Upper lobe of left lung (tissue), 6 donors: Measurements from ENCODE around the gene RBM39. TPM values are rescaled to one million over a fixed set of nuclear protein-coding genes. Genes with fewer than 3 reads are reported as not detected.
"Not testable (repeated sequence)": the region's sequence is repeated elsewhere in the genome, so short reads cannot be mapped to it uniquely, and the experiment has no call there.

ENCODE experiments used
- ATAC-seq, 2 donors: fragments of 200-7000 bp; cut with Tn5 transposase; one replicate each; pipeline ENCODE4 v1.9.1; 2022; ENCODE audit warnings: mild to moderate bottlenecking in 2 of 2, moderate library complexity in 2 of 2; ENCODE audit not compliant: low FRiP score in 2 of 2
- DNase-seq, 2 donors: peaks; one replicate each; pipeline ENCODE4 v3.0.0-alpha.2; 2019 to 2020
- H3K27ac ChIP-seq, 4 donors: fragments of 200-600 bp; sonication (generic); one replicate each; pipeline ENCODE4 v1.5.1; 2016 to 2019
- H3K27me3 ChIP-seq, 4 donors: fragments of 200-600 bp; sonication (generic); one replicate each; pipeline ENCODE4 v1.5.1; 2017 to 2019
- H3K36me3 ChIP-seq, 4 donors: fragments of 200-600 bp; sonication (generic); one replicate each; pipeline ENCODE4 v1.5.1; 2016 to 2019
- H3K4me1 ChIP-seq, 4 donors: fragments of 200-600 bp; sonication (generic); one replicate each; pipeline ENCODE4 v1.5.1; 2018 to 2019
- H3K4me3 ChIP-seq, 4 donors: fragments of 200-600 bp; sonication (generic); one replicate each; pipeline ENCODE4 v1.5.1; 2017 to 2019; ENCODE audit warnings: mild to moderate bottlenecking in 2 of 4, moderate library complexity in 1 of 4
- H3K9me3 ChIP-seq, 4 donors: fragments of 200-600 bp; sonication (generic); one replicate each; pipeline ENCODE4 v1.5.1; 2018 to 2019
- CTCF ChIP-seq, 6 experiments: fragments of 450-650 bp in 4 of 6; fragments of 200-600 bp in 2 of 6; sonication (generic) in 2 of 6; IDR thresholded peaks; one replicate each; pipeline ENCODE4 v1.5.1; 2016 to 2019; ENCODE audit warnings: antibody characterized with exemption in 6 of 6
- EP300 ChIP-seq, 4 donors: sonication (generic); formaldehyde crosslinking; IDR thresholded peaks; one replicate each; pipeline ENCODE4 v1.5.1; 2017; ENCODE audit warnings: antibody characterized with exemption in 4 of 4, control low read depth in 2 of 4
- POLR2A ChIP-seq, 4 donors: fragments of 450-650 bp; IDR thresholded peaks; one replicate each; pipeline ENCODE4 v1.5.1; 2016 to 2017; ENCODE audit warnings: antibody characterized with exemption in 4 of 4, mild to moderate bottlenecking in 2 of 4
- POLR2AphosphoS5 ChIP-seq, 2 donors: sonication (generic); formaldehyde crosslinking; IDR thresholded peaks; one replicate each; pipeline ENCODE4 v1.5.1; 2017; ENCODE audit warnings: antibody characterized with exemption in 2 of 2
- WGBS, 2 donors: methylation state at CpG; one replicate each; pipeline ENCODE4 v1.1.5; 2017 to 2018; 5-methylcytosine and 5-hydroxymethylcytosine counted together
- total RNA-seq, 6 donors: library from RNA; depleted of rRNA in 4 of 6; stranded (reverse); fragments of >200 nt in 4 of 6; gene quantifications; one replicate each; pipeline versions ENCODE4 v1.1.0 to v1.2.1, GENCODE V29; 2016 to 2021
- donor health status: DM: no; HTN: no; CAD: no; lungs with moderate emphysema.
- donor health status: DM: no; HTN: yes; CAD: no; lungs with severe emphysema.

RBM39 gene
- total RNA-seq, 6 donors from 2014 or later, result 220 to 925 (median 266) TPM

DNA sequence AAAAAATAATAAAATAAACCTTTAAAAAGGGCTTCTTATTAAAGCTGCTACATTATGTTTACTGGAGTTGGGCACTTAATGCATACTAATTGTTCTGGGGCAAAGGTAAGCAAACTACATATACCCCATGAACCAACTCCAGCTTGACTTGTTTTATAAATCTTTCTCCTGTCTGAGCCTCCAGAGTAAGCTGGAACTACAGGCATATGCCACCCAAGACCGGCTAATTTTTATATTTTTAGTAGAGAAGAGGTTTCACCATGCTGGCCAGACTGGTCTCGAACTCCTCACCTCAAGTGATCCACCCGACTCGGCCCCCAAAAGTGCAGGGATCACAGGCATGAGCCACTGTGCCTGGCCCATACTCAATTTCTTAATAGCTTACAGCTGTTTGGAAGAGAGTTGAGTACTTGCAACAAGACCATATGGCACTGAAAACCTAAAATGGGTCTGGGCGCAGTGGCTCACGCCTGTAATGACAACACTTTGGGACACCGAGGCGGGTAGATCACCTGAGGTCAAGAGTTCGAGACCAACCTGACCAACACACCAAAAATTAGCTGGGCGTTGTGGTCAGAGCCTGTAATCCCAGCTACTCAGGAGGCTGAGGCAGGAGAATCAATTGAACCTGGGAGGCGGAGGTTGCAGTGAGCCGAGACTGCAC lies 23.0 kb downstream of the RBM39 start:
- Histone ChIP-seq H3K27ac (no peak overlapping the region), H3K4me1 (peaks cover 0 to 41% (median 1%) of the 10 kb centered on the region in 4 donors), H3K9me3 (no peaks in the 10 kb centered on the region), H3K4me3 (no peak overlapping the region), H3K36me3 (peaks cover 71 to 100% (median 95%) of the 10 kb centered on the region in 4 donors), H3K27me3 (no peaks in the 10 kb centered on the region)
- DNase-seq (no peak), ATAC-seq (peak in 1 of 2 donors; percentile 6)
- TF ChIP-seq POLR2AphosphoS5 (IDR thresholded peaks at IDR 0.05), result no peak
- no peak for TF ChIP-seq CTCF (IDR thresholded peaks at IDR 0.05)
- no peak for TF ChIP-seq EP300 (IDR thresholded peaks at IDR 0.05)
- no peak for TF ChIP-seq POLR2A (IDR thresholded peaks at IDR 0.05)
- WGBS, 2 donors, result 87 to 90% methylated on average over 12 of the region's 12 CpGs

DNA sequence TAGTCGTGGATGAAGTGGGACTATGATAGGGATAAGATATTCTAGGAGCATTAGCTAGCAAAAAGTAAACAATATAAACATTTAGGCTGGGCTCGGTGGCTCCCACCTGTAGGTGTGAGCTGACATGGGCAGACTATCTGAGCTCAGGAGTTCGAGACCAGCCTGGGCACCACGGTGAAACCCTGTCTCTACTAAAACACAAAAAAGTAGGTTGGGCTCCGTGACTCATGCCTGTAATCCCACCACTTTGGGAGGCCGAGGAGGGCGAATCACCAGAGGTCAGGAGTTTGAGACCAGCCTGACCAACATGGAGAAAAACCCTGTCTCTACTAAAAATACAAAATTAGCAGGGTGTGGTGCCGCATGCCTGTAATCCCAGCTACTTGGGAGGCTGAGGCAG lies 23.7 kb downstream of the RBM39 start:
- peaks cover 69 to 100% (median 94%) of the 10 kb centered on the region in 4 donors for H3K36me3 ChIP-seq
- not testable (repeated sequence) for DNase-seq, H3K27ac ChIP-seq, H3K27me3 ChIP-seq, ATAC-seq, H3K9me3 ChIP-seq, H3K4me3 ChIP-seq
- WGBS, 2 donors, result 92 to 93% methylated on average over 8 of the region's 8 CpGs
- peaks cover 0 to 36% (median 1%) of the 10 kb centered on the region in 4 donors for H3K4me1 ChIP-seq

DNA sequence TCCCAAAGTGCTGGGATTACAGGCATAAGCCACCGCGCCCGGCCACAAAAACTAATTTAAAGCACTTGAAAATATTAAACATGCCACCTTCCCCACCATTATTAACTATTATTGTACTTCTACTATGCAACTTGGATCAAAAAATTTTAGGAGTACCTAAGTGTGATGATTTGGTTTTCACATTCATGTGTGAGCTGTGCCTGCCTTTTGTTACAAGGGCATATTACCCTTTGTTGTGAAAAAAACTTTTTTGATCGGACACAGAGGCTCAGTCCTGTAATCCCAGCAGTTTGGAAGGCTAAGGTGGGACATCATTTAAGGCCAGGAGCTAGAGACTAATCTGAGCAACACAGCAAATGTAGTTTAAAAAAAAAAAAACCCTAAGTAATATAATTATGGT lies 25.7 kb downstream of the RBM39 start:
- H3K27me3 ChIP-seq, result no peaks in the 10 kb centered on the region
- ATAC-seq (no peak), DNase-seq (no peak)
- TF ChIP-seq EP300 (IDR thresholded peaks at IDR 0.05) (no peak), CTCF (IDR thresholded peaks at IDR 0.05) (no peak), POLR2A (IDR thresholded peaks at IDR 0.05) (no peak), POLR2AphosphoS5 (IDR thresholded peaks at IDR 0.05) (no peak)
- H3K4me1 ChIP-seq, result peaks cover 0 to 33% (median 3%) of the 10 kb centered on the region in 4 donors
- H3K36me3 ChIP-seq, result peaks cover 61 to 99% (median 95%) of the 10 kb centered on the region in 4 donors
- H3K27ac ChIP-seq, result no peak overlapping the region
- 96 to 98% methylated on average over 4 of the region's 4 CpGs for WGBS, 2 donors
- no peak overlapping the region for H3K4me3 ChIP-seq
- H3K9me3 ChIP-seq, result no peaks in the 10 kb centered on the region

GRCh38 chr20:35715652-35716051 lies 26.4 kb downstream of the RBM39 start:
- Histone ChIP-seq H3K4me1 (peaks cover 0 to 33% (median 6%) of the 10 kb centered on the region in 4 donors), H3K9me3 (no peaks in the 10 kb centered on the region), H3K27ac (no peak overlapping the region), H3K27me3 (no peaks in the 10 kb centered on the region), H3K36me3 (peaks cover 55 to 99% (median 89%) of the 10 kb centered on the region in 4 donors), H3K4me3 (no peak overlapping the region)
- no peak for TF ChIP-seq CTCF (IDR thresholded peaks at IDR 0.05)
- no peak for TF ChIP-seq POLR2A (IDR thresholded peaks at IDR 0.05)
- TF ChIP-seq POLR2AphosphoS5 (IDR thresholded peaks at IDR 0.05), result no peak
- no peak for TF ChIP-seq EP300 (IDR thresholded peaks at IDR 0.05)
- ATAC-seq (no peak), DNase-seq (no peak)
- 100% methylated on average over 2 of the region's 2 CpGs for whole genome bisulfite sequencing, 2 donors

DNA sequence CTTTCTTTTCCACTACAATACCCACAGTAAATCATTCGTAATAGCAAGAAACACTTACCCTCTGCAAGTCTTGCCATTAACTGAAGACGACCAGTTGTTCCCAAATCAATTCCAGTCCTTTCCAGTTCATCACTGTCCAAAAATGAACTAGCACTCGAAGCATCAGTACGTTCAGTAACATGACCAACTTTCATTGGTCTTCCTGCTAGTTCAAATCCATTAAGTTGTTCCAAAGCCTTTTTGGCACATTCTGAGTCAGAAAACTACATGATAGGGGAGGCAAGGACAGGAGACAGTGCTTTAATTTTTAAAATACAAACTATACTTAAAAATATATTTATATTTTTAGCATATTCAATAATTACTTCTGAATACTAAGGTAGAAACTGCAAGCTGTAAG lies 27.9 kb downstream of the RBM39 start:
- peaks cover 55 to 99% (median 78%) of the 10 kb centered on the region in 4 donors for H3K36me3 ChIP-seq
- H3K4me3 ChIP-seq, result no peak overlapping the region
- 77 to 81% methylated on average over 4 of the region's 4 CpGs for WGBS, 2 donors
- H3K27me3 ChIP-seq, result no peaks in the 10 kb centered on the region
- peaks cover 0 to 31% (median 14%) of the 10 kb centered on the region in 4 donors for H3K4me1 ChIP-seq
- no peaks in the 10 kb centered on the region for H3K9me3 ChIP-seq
- TF ChIP-seq EP300 (IDR thresholded peaks at IDR 0.05), result no peak
- no peak for TF ChIP-seq POLR2AphosphoS5 (IDR thresholded peaks at IDR 0.05)
- TF ChIP-seq POLR2A (IDR thresholded peaks at IDR 0.05), result no peak
- TF ChIP-seq CTCF (IDR thresholded peaks at IDR 0.05), result no peak
- DNase-seq (no peak), ATAC-seq (no peak)
- no peak overlapping the region for H3K27ac ChIP-seq

DNA sequence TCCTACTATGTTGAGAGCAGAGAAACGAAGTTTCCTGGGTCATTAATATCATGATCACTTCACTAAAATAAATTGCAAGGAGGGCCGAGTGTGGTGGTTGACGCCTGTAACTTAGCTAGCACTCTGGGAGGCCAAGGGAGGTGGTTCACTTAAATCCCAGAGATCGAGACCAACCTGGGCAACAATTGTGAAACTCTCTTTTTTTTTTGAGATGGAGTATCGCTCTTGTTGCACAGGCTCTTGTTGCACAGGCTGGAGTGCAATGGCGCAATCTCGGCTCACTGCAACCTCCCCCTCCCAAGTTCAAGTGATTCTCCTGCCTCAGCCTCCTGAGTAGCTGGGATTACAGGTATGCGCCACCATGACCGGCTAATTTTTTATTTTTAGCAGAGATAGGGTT lies 28.9 kb downstream of the RBM39 start:
- not testable (repeated sequence) for DNase-seq, H3K27me3 ChIP-seq, H3K4me3 ChIP-seq, ATAC-seq, H3K27ac ChIP-seq, H3K9me3 ChIP-seq
- Histone ChIP-seq H3K4me1 (peaks cover 0 to 26% (median 12%) of the 10 kb centered on the region in 4 donors), H3K36me3 (peaks cover 52 to 99% (median 73%) of the 10 kb centered on the region in 4 donors)
- WGBS, 2 donors, result 75 to 85% methylated on average over 9 of the region's 9 CpGs
